ENCODE measurements around the gene CEMIP.
"Not testable (repeated sequence)": the region's sequence is repeated elsewhere in the genome, so short reads cannot be mapped to it uniquely, and the experiment has no call there.

CEMIP gene

GRCh38 chr15:80945605-80946004, 166.4 kb downstream of the CEMIP start:
- no peak for DNase-seq

- DNase-seq = no peak
Observed at GRCh38 chr15:80946576-80946975, 167.4 kb downstream of the CEMIP start.

DNA sequence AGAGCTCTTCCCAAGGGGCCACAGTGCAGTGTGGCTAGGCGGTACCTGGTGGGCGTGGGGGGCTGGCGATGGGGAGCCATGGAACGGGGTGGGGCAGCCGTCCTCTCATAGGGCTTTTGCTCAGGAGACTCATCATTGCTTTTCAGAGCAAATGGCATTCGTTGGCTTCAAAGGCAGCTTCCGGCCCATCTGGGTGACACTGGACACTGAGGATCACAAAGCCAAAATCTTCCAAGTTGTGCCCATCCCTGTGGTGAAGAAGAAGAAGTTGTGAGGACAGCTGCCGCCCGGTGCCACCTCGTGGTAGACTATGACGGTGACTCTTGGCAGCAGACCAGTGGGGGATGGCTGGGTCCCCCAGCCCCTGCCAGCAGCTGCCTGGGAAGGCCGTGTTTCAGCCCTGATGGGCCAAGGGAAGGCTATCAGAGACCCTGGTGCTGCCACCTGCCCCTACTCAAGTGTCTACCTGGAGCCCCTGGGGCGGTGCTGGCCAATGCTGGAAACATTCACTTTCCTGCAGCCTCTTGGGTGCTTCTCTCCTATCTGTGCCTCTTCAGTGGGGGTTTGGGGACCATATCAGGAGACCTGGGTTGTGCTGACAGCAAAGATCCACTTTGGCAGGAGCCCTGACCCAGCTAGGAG, 169.6 kb downstream of the CEMIP start:
- no peak for DNase-seq

DNA sequence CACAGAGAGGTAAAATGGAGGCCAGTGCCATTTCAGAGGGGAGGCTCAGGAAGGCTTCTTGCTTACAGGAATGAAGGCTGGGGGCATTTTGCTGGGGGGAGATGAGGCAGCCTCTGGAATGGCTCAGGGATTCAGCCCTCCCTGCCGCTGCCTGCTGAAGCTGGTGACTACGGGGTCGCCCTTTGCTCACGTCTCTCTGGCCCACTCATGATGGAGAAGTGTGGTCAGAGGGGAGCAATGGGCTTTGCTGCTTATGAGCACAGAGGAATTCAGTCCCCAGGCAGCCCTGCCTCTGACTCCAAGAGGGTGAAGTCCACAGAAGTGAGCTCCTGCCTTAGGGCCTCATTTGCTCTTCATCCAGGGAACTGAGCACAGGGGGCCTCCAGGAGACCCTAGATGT, 170.6 kb downstream of the CEMIP start:
- DNase-seq = no peak

GRCh38 chr15:80950291-80951078, 171.3 kb downstream of the CEMIP start:
- no peak for DNase-seq

DNA sequence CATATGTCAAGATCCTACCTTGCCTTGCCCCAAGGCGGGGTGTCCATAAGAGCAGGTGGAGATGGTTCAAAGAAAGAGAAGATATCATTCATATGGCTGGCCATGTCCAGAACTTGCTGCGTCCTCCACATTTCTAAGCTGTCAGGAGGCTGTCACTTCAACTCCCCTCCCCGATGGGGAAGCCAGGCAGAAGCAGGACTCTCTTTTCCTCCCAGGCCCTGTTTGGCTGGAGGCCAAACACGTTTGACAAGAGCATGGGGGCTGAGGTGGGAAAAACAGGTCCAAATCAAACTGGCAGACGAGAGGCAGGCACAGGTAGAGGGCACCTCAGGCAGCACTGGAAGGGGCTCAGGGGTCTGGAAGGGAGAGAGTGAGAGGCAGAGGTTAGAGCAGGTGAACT, 172.8 kb downstream of the CEMIP start:
- DNase-seq = no peak

GRCh38 chr15:80953001-80953952, 174.1 kb downstream of the CEMIP start:
- no peak for DNase-seq

- DNase-seq = no peak
Observed at GRCh38 chr15:80953953-80954778, 175.0 kb downstream of the CEMIP start.

DNA sequence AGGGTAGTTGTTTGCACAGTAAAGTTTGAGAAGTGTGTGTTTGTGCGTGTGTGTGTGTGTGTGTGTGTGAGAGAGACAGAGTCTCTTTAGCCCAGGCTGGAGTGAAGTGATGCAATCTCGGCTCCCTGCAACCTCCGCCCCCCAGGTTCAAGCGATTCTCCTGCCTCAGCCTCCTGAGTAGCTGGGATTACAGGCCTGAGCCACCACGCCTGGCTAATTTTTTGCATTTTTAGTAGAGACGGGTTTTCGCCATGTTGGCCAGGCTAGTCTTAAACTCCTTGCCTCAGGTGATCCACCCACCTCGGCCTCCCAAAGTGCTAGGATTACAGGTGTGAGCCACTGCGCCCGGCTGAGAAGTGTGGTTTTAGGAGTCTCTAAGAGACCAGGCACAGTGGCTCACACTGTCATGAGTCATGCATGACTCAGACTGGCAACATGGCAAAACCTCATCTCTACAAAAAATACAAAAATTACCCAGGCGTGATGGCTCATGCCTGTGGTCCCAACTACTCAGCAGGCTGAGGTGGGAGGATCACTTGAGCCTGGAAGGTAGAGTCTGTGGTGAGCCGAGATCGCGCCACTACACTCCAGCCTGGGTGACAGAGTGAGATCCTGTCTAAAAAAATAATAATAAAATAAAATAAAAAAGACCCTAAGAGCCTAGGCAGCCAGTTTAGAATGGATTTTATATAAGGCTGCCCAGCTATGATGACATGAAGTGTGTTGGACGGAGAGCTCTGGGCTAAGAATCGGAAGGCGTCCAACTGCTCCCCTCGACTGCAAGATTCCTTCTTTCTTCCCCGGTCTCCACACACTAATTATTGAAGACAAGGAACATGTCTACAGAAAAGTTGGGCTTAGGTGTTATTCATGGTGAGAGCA, 176.6 kb downstream of the CEMIP start:
- peak in 20 of 56 donors; percentile 5 to 66 (median 20) for DNase-seq

DNA sequence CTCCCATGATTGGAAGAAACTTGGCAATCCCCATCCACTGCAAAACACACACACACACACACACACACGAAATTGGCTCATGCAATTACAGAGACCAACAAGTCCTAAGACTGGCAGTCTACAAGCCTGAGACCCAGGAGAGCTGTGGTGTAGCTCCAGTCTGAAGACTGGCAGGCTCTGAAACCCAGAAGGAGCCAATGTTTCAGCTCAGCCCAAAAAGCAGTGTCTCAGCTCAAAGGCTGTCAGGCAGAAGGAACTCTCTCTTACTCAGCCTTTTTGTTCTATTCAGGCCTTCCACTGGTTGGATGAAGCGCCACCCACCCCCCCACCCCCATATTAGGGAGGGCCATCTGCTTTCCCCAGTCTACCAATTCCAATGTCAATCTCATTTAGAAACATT, 178.4 kb downstream of the CEMIP start:
- DNase-seq = peak in 27 of 56 donors; percentile 5 to 67 (median 30)

DNA sequence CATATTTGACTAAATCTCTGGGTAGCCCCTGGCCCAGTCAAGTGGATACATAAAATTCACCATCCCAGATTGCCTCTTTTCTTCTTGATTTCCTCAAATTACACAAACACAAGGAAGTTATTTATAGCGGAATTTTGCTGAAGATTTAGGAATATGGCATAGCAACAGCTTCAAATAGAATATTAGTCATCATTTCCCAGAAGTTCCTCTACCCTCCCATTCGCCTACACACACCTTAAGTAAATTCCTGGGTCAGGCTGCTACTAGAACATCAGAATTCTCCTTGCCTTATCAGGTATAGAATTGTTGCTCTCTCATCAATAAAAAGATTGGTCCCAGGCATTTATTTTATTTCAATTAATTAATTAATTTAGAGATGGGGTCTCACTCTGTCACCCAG, 178.8 kb downstream of the CEMIP start:
- peak in 2 of 56 donors; percentile 17 to 55 for DNase-seq

DNA sequence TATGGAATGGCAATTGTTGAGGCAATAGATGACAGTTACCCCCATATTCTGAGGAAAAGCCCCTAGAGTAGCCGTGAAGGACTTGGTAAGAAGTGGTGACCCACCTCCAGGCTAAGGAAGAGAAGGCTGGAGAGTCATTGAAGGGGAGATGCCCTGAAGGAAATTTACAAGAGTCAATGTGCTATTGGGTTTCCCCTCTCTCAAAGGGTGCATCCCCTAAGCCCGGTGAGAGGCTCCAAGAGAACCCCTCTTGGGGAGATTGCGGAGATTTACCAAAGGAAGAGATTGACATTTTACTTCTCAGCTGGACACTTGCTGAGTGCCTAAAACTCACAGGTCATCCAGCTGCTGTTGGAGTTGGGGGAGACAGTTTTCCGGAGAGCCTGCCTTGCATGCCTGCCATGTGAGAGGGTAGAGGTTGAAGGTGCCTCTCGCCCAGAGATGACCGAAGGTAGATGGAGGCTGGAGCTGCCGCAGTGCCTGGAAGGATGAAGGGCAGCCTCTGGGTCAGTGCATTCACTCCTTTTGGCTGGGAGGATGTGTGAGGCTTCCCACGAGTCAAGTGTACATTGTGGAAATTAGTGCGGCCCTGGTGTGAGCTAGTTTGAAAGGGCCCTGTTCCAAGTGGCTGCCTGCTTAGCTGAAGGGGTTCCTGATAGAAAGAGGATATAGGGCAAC, 179.8 kb downstream of the CEMIP start:
- DNase-seq = no peak

- not testable (repeated sequence) for DNase-seq
Observed at GRCh38 chr15:80965454-80965853, 186.3 kb downstream of the CEMIP start.

- DNase-seq = no peak
Observed at GRCh38 chr15:80966431-80967197, 187.4 kb downstream of the CEMIP start.

- DNase-seq = no peak
Observed at GRCh38 chr15:80967451-80967850, 188.3 kb downstream of the CEMIP start.

GRCh38 chr15:80967991-80968510, 188.9 kb downstream of the CEMIP start:
- DNase-seq = no peak

GRCh38 chr15:80969316-80969715, 190.1 kb downstream of the CEMIP start:
- DNase-seq = no peak

DNA sequence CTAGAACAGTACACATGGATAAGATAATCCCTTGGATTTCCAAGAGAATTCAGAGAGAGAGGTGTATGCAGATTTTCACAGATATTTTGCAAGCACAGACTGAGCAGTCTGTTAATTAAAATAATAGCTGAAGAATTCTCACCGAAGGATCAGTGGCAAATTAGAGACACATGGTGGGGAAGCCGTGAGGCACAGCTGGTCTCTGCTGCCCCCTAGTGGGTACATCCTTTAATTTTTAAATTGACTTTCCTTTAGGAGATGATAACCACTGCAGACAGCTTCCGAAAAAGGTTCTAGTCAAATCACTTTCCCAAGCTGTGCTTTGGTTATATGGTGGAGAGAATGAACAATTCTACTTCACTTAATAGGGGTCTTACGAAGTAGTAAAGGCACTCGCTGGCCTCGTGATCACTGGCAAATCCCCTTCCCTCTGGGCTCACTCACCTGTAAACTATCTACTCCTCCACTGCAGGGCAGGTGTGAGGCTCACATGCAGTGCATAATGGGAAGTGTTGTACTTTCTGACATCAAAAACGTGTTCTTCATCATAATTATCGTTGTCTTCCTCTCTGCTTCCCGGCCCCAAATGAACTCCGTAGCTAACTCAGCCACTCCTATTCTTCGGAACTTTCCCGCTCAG, 191.0 kb downstream of the CEMIP start:
- peak in 39 of 56 donors; percentile 6 to 82 (median 36) for DNase-seq

Measured in nucleus accumbens (tissue), 56 donors.